Measurements from ENCODE around the gene NR5A2.

NR5A2 gene

DNA sequence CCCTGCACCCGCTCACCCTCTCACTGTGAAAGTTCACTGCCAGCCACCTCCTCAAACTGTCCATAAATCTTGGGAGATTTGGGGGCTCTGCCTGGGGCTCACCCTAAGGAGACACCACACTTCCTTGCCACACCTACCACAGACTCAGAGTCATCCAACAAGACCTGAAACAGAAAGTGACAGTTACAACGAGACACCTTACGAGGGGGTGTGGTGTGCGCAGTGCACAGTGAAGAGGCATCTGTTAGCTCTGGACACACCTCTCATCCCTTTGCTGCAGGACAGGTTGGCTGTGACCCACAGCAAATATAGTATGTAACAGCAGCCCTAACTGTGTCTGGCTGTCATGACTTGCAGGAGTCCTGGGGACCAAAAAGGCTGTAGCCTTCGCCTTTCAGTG, 190.2 kb downstream of the NR5A2 start:
- TF ChIP-seq GATA1 (IDR thresholded peaks at IDR 0.05; ENCODE audit: low read depth, low read length), result no peak
- no peak for TF ChIP-seq POLR2A (IDR thresholded peaks at IDR 0.05; ENCODE audit: low read length)
- DNase-seq, result no peak

DNA sequence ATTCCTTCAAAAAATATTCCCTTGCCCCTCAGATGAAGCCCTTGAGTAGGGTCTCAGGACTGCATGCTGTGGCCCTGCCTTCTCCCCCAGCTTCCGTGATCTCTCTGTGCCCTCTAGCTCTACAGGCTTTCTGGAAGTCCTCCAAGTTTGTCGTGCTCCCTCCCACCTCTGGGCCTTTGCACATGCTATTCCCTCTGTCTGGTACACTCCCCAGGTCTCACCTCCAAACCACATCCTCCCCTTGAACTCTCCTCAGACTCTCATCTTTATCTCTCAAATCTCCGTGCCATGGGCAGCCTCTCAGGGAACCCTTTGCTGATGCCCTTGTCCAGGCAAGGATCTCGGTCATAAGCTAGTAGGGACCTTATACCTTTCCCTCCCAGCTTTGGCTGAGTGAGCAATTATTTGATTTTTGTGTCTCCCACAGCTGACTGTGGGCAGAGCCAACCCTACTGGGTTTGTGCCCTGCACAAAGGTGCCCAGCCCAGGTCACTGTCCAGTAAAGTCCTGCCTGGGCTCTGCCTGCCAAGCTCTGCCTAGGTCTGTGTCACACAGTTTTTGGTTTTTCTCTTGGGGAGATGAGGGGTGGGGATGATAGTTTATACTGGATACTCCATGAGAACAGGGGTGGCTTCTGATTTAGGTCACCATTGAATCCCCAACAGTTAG, 194.2 kb downstream of the NR5A2 start:
- no peak for DNase-seq
- TF ChIP-seq GATA1 (IDR thresholded peaks at IDR 0.05; ENCODE audit: low read depth, low read length) (no peak), POLR2A (IDR thresholded peaks at IDR 0.05; ENCODE audit: low read length) (no peak)

DNA sequence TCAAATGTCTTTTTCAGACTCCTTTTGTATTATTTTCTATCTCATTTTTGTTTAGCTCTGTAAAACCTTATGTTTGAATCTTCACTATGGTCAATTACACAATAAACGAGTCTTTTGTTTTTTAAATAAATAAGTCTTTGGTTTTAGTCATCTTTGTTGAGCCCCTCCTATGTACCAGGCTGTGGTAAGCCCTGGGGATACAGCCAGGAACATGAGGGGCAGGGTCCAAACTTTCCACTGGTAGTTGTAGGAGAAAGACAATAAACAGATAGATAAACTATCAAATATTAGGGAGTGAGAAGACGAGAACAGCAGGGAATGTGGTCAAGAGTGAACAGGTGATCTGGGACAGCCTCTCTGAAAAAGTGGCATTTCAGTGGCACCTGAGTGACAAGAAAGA, 195.7 kb downstream of the NR5A2 start:
- no peak for TF ChIP-seq POLR2A (IDR thresholded peaks at IDR 0.05; ENCODE audit: low read length)
- TF ChIP-seq GATA1 (IDR thresholded peaks at IDR 0.05; ENCODE audit: low read depth, low read length), result no peak
- DNase-seq, result no peak

DNA sequence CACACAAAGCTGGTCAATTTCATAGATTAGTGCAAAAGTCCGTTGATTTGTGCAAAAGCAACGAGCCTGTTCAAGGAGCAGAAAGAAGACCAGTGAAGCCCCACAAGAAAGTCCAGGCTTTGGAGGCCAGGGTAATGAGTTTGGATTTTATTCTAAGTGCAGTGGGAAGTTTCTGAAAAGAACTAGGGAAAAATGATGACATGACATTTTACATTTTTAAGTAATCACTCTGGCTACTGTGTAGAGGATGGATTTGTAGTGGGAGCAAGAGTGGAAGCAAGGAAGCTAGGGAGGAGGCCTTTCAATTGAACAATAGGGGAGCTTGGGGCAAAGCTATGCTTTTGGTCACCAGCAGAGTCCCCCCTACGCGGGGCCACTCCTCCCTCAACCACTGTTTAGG, 196.1 kb downstream of the NR5A2 start:
- DNase-seq, result no peak

DNA sequence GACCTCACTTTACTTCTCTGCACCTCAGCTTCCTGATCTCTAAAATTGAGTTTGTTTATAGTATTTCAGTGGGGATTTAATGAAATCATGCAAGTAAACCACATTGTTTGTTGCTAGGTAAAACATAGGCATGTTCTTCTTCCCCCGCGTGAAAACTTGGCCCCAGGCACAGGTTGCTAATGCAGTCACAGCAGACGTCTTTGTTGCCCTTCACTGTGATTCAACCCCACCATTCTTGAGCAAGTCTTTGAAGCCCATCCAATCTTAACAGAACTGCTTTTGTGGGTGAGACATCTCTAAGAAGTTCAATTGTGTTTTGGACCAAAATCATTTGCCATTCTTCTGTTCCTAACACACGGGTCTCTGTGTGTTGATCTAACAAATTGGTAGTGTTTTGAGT, 196.8 kb downstream of the NR5A2 start:
- DNase-seq, result no peak
- TF ChIP-seq POLR2A (IDR thresholded peaks at IDR 0.05; ENCODE audit: low read length) (no peak), GATA1 (IDR thresholded peaks at IDR 0.05; ENCODE audit: low read depth, low read length) (no peak)

More for the DNA sequence above, 196.1 kb downstream of the NR5A2 start:
- no peak for TF ChIP-seq POLR2A (IDR thresholded peaks at IDR 0.05; ENCODE audit: low read length)
- TF ChIP-seq GATA1 (IDR thresholded peaks at IDR 0.05; ENCODE audit: low read depth, low read length), result no peak

DNA sequence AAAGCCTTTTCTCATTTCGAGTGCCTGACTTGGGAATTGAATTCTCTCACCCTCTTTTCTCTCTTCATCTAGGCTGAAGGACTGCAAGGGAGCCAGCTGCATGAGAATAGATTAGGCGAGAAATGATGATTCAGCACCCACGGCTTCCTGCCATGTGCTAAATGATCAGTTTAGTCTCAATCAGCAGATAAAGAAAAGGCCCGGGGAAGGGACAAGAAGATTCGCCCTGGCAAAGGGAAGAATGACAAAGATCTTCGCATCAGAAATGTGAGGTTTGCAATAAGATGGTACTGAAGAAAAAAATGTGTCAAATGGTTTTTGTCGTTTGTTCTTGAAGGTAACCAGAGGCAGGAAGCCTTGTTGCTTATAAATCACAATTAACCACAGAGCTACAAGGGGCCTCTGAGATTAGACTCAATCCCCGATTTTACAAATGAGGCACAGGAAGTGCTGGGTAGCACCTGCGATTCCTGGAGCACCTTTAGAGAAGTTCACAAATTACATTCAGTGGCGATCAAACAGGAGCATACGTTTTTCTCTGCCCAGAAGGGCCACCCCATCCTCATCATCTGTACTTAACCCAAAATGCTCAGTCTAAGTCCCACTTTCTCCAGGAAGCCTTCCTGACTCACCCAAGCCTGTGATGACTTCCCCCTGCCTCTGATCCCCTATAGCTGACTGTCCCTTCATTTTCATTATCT, 198.9 kb downstream of the NR5A2 start:
- no peak for TF ChIP-seq GATA1 (IDR thresholded peaks at IDR 0.05; ENCODE audit: low read depth, low read length)
- no peak for TF ChIP-seq POLR2A (IDR thresholded peaks at IDR 0.05; ENCODE audit: low read length)
- DNase-seq, result peak; percentile 83 to 90

DNA sequence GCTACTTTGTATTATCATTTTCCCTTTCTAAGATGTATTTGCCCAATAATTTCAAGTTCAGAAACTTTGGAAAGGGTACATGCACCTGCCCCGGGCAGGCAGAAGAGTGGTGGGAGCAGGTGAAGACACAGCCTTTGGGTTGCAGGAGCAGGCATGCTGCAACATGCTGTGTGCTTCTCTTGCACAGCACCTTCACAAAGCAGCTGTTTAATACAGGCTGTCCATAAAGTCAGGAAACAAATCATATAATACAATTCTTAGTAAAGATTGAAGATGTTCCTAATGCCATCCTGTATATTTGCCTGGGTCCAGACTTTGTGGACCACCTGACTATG, 199.4 kb downstream of the NR5A2 start:
- DNase-seq, result no peak

More for the DNA sequence above, 199.4 kb downstream of the NR5A2 start:
- no peak for TF ChIP-seq GATA1 (IDR thresholded peaks at IDR 0.05; ENCODE audit: low read depth, low read length)
- TF ChIP-seq POLR2A (IDR thresholded peaks at IDR 0.05; ENCODE audit: low read length), result no peak
